GM21360 (cell line): ENCODE results near the gene OR1J4.
"Not testable (repeated sequence)": the region's sequence is repeated elsewhere in the genome, so short reads cannot be mapped to it uniquely, and the experiment has no call there.

Source experiments
- ATAC-seq: cut with Tn5 transposase; IDR thresholded peaks from one replicate; pipeline ENCODE4 v1.9.1; 2021; ENCODE audit warnings: mild to moderate bottlenecking, moderate library complexity; ENCODE audit not compliant: unreplicated experiment

OR1J4 gene, protein sequence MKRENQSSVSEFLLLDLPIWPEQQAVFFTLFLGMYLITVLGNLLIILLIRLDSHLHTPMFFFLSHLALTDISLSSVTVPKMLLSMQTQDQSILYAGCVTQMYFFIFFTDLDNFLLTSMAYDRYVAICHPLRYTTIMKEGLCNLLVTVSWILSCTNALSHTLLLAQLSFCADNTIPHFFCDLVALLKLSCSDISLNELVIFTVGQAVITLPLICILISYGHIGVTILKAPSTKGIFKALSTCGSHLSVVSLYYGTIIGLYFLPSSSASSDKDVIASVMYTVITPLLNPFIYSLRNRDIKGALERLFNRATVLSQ

DNA sequence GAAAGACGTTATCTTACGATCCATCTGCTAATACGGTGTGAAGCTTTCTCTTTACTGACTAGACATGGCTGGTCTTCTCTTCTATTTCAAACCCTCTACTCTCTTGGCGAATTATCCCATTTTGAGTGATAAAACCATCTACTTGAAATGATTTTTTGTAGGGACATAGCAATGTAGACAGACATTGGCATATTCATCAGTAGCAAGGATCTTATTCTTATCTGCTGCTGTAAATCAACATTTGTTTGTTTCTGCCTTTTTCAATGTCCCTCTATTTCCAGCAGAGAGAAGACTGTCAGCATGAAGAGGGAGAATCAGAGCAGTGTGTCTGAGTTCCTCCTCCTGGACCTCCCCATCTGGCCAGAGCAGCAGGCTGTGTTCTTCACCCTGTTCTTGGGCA lies at the start of gene OR1J4:
TSS of gene OR1J4 (plus strand) at position 301 of the 400 bp plus-strand sequence. CDS start at position 301, 0 bp downstream.
- ATAC-seq, result no peak

DNA sequence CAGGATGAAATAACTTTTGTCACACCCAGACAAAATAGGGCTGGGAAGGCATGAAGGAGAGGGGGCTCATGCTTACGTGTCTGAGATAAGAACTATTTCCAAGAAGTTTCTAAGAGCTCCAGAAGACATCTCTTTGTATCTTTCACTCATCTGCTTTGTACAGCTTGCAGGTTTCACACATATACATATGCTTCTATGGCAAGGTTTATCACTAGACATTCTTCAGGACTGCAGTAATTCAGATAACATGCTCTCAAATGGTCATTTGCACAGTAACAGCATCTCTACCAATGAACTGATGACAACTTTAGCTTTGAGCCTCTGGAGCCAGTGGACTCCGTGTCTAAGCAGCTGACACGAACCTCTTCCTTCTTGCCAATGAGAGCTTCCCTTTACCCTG lies 44.4 kb upstream of the OR1J4 start:
- ATAC-seq, result no peak

DNA sequence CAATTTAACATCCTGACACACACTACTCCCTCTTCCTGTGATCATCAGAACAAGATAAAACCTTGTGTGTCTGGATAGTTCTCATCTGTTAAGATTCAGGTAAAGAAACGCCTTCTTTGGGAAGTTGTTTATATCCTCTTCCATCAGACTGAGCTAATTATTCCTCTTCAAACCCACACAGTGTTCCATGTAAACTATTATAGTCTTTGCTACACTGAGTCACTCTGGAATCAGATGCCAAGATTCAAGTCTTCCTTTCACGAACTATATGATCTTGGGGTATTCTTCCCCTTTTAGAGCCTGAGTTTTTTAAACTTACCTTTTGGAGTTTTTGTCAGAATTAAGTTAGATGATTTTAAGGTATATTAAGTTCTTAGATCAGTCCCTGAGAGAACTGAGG lies 43.2 kb upstream of the OR1J4 start:
- no peak for ATAC-seq

DNA sequence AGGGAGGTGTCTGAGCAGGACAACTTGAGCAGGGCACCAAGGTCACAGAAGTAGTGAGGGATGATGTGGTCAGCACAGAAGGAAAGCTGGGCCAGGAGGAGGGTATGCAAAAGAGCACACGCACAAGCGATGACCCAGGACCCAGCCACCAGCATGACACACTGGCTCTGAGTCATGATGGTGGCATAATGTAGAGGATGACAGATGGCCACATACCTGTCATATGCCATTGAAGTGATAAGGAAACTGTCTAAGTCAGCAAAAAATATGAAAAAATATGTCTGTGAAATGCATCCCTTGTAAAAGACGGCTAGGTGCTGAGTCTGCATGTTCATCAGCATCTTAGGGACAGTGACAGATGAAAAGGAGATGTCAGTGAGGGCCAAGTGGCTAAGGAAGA lies 41.6 kb upstream of the OR1J4 start:
- ATAC-seq, result no peak

DNA sequence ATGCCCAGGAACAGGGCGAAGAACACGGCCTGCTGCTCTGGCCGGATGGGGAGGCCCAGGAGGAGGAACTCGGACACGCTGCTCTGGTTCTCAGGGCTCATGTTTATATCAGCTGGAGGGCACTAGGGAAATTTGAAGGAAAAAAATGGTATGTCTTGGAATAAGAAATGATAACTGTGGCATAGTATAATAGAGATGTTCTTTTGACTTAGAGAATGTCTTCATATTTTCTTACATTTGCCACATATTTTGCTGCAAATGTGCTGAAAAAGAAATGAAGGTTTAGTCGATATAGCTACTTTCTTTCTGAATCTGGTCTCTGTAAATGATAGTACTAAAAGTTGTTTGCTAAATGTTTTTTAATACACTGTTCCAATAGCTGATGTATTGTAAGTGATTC lies 41.1 kb upstream of the OR1J4 start, which contains the start of gene OR1J1:
TSS of gene OR1J1 (minus strand) at position 101 of the 400 bp plus-strand sequence. CDS start at position 101, 0 bp downstream.
- ATAC-seq, result no peak

DNA sequence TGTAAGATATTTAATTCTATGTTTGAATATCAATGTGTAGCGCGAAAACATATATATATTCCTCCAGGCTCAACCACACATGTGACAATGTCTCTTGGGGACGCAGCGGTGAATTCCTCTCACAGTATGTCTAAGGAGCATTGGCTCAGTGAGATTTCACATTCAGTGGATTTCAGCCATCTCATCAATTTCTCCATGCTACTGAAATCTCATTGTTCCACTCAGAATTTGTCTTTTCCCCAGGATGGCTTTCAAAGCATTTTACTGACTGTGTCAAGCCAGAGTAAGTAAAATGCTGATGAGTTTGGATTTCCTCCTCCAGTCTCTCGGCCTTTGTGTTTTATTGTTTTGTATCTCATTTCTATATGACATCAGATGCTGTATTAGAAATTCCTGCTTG lies 39.9 kb upstream of the OR1J4 start:
- ATAC-seq, result no peak

DNA sequence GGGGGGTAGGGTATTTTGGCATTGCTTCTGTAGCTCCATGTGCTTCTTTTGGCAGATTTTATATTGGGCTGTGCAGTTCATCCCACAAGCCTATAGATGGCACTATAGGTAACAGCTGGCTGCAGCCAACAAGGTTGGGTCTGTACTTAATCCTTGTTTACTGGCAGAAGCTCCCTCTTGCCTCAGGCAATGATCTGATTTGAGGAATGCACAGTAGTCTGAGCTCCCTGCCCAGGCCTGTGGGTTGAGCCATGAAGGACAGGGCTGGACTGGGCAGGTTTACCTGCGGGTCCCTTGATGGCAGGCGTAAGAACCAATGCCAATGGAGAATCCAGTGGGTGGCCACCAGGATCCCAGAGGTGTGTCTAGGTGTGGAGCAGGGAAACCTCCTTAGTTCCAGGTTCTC lies 20.1 kb upstream of the OR1J4 start:
- peak; percentile 71 for ATAC-seq

DNA sequence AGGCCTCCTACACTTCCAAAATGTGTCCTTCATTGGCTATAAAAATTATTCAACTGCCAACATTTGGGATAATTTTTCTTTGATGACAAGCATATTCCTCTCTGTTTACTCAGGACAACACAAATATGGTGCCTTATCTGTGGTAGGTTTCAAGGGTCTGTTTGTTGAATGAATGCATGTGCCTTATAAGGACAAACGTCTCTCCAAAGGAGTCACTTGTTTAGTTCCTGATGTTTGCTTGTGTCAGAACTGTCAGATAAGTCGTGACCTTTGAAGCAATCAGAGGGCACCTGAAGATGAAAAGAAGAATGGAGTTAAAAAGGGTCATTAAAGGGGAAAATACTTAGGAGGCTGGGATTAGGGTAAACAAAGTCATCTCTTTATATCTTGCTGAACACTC lies 12.0 kb upstream of the OR1J4 start:
- no peak for ATAC-seq

DNA sequence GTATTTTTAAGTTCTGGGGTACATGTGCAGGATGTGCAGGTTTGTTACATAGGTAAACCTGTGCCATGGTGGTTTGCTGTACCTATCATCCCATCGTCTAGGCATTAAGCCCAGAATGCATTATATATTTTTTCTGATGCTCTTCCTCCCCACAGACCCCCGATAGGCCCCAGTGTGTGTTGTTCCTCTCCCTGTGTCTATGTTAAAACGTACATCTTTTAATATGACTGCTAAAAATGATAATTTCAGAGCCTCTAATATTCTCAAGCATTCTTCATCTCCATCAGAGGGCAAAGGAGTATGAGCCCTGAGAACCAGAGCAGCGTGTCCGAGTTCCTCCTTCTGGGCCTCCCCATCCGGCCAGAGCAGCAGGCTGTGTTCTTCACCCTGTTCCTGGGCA lies 8.4 kb upstream of the OR1J4 start, which contains the start of gene OR1J2:
TSS of gene OR1J2 (plus strand) at position 301 of the 400 bp plus-strand sequence. CDS start at position 301, 0 bp downstream.
- no peak for ATAC-seq

DNA sequence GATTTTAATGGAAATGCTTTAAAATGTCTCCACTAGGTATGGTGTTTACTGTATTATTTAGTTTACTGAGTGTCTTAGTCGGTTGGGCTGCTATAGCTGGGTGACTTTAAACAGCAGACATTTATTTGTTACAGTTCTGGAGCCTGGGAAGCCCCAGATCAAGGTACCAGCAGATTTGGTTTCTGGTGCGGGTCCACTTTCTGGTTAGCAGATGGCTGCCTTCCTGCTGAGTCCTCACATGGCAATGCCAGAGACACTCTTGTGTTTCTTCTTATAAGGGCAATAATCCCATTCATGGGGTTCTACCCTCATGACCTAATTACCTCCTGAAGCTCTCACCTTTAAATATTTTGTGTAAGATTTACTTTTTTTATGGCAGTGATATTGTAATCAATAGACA lies 715 bp upstream of the OR1J4 start:
- no peak for ATAC-seq

DNA sequence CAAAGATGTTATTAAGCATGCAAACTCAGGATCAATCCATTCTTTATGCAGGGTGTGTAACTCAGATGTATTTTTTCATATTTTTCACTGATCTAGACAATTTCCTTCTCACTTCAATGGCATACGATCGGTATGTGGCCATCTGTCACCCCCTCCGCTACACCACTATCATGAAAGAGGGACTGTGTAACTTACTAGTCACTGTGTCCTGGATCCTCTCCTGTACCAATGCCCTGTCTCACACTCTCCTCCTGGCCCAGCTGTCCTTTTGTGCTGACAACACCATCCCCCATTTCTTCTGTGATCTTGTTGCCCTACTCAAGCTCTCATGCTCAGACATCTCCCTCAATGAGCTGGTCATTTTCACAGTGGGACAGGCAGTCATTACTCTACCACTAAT lies 435 bp downstream of the OR1J4 start:
- ATAC-seq, result no peak

DNA sequence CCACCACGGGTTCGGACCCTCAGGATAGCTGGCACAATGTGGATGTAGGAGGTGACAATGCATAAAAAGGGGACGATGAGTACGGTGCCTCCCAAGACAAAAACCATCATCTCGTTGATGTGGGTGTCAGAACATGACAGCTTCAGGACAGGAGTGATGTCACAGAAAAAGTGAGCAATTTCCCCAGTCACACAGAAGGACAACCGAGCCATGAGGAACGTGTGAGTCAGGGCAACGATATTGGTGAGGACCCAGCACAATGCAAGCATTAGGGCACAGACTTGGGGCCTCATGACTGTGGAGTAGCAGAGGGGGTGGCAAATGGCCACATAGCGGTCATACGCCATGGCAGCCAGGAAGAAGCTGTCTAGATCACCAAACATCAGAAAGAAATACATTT lies 7.7 kb downstream of the OR1J4 start:
- no peak for ATAC-seq

DNA sequence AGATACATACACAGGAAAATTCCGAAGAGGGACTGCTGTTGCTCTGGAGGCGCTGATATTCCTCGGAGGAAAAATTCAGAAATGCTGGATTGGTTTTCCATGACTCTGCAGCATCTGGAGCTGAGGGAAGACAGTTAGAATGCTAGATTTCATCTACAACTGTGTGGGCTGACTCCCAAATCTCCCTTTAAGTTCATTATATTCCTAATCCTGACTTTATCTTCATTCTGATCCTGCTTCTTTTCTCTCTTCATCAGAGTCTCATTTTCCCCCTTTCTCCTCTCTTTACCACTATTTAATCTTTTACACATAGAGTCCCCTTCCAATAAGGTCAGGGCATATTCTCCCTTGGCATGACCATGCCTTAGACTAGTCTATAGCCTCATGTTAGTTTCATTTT lies 8.3 kb downstream of the OR1J4 start, which contains the start of gene OR1N1:
TSS of gene OR1N1 (minus strand) at position 101 of the 400 bp plus-strand sequence. CDS start at position 101, 0 bp downstream.
- no peak for ATAC-seq

DNA sequence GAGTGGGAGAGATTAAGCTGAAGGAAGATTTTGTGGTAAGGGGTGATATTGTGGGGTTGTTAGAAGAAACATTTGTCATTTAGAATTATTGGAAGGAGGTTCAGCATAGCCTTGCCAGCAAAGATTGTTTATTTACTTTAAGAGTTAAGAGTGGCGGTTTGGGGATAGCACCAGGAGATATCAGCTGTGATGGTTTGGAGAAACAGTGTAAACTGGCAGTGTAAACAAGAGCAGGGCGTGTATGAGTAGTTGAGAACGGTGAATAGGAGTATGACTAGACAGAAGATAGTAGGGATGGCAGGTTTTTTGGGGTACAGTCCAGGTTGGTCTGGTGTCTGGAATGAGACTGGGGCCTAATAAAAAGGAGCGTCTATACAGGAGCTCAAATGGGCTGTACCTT lies 12.2 kb downstream of the OR1J4 start:
- ATAC-seq, result not testable (repeated sequence)

DNA sequence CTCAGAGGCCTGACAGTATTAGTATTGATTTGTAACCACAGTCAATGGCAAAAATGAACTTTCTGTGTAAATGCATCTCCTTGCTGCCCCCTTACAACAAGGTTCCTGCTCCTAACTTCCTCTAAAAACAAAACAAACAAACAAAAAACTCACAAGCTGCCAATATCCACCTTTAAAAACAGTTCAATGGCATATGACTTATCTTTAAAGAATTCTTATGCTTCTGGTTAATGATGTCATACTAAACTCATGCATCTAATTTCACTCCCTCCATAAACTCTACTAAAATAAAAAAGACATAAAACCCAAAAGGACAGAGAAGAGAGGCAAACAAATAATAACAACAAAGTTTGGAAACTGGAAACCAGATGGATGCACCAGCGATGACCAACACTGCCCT lies 17.2 kb downstream of the OR1J4 start:
- ATAC-seq, result no peak

DNA sequence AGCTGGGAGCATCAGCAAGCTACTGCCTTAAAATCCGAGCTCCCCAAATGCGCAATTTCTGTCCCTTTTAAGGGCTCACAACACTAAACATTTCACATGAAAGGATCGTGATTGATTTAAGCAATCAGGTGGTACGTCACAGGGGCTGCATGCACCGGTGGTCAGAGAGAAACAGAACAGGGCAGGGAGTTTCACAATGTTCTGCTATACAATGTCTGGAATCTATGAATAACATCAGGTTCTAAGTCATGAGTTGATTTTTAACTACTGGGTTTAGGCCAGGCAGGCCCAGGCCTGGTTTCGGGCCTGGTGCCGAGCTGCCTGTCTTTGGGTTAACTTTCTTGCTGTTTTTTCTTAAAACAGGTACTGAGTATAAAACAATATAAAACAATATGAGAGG lies 18.1 kb downstream of the OR1J4 start:
- not testable (repeated sequence) for ATAC-seq

DNA sequence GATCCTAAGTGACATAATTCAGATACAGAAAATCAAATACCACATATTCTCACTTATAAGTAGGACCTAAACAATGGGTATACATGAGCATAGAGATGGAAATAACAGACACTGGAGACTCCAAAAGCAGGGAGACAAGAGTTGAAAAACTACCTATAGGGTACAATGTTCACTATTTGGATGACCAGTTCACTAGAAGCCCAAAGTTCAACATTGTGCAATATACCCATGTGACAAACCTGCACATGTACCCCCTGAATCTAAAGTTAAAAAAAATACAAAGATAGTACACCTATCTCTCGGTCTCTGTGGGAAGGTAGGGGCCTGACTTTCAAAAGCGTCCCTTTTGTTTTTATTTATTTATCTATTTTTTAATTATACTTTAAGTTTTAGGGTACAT lies 19.8 kb downstream of the OR1J4 start:
- no peak for ATAC-seq

DNA sequence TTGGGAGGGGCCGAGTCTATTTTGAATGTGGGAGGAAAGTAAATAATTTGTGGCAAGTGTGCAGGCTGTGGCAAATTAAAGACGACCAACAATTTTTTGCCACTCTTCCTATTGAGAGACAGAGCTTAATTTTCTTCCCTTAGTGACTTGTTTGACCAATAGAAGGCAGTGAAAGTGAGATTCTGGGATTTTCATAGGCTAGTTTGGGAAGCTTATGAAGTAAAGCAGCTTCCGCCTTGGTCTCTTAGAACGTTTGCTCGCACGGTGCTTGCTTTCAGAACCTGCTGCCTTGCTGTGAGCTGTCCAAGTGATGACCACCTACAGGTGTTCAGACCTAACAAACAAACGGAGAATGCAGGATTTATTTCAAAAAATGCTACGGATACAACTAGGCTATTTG lies 27.3 kb downstream of the OR1J4 start:
- no peak for ATAC-seq

DNA sequence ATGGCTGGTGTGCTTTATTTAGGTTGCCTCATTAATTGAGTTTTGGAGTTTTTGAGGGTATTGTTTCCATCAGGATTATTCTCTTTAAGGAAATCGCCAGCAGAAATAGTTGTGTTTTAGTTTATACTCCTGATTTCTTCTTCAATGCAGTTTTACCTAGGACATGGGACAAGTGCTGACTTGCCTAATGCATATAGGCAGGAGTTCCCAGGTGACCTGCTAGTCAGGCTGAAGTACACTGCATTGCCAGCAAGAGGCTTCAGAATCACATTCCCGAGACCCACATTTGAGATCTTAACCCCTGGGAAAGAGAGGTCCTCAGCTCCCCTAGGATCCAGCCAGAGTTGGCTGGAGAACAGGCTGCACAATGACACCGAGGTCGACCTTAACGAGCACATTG lies 32.4 kb downstream of the OR1J4 start:
- no peak for ATAC-seq

DNA sequence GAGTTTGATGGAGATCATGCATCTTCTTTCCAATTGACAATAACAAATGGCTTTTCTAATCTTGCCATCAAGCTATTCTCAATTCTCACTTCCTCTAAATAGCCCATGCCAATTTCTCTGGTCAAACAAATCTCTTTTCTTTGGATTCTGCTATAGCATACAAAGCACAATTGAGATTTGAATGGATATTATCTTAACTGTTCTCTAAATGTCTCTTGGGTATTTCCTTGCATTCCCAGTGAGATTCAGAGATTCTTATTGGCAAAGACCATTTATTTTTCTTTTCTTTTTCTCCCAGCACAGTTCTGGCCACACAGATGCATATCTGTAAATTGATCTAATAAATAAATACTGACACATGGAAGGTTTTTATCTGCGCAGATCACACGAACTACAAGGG lies 33.9 kb downstream of the OR1J4 start, which contains the start of gene OR1N2:
TSS of gene OR1N2 (plus strand) at position 301 of the 400 bp plus-strand sequence. CDS start 100 bp downstream, outside the sequence.
- ATAC-seq, result no peak

DNA sequence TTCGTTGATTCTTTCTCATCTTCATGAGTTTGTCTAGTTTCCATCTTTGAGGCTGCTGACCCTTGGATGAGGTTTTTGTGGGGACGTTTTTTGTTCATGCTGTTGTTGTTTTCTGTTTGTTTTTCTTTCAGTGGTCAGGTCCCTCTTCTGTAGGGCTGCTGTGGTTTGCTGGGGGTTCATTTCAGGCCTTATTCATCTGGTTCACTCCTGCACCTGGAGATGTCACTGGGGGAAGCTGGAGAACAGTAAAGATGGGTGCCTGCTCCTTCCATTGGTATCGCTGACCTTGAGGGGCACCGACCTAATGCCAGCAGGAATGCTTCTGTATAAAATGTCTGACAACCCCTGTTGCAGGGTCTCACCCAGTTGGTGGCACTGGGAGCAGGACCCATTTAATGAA lies 42.5 kb downstream of the OR1J4 start:
- ATAC-seq, result no peak

DNA sequence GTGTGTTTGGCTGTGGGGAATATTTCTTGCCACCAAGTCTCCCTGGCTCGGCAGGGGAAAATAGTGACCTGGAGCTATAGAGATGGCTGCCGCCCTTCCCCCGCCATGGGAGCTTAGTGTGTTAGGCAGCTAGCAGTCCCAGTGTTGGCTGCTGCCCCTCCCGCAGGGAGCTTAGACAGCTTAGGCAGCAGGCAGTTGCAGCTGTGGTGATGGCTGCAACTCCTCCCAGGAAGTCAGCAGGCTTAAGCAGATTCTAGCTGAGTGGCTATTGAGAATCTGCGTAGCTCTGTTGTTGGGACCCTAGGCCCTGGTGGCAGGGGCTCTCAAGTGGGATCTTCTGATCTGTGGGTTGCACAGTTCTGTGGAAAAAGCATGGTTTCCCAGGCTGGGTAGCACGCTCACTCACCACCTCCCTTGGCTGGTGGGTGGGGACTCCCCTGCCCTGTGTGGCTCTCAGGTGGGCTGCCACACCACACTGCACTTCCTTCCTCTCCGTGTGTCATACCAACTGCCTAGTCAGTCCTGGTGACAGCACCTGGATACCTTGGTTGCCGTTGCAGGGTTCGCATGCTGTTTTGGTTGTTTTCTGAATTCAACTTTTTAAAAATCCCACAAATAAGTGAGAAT lies 43.3 kb downstream of the OR1J4 start:
- no peak for ATAC-seq
